ENCODE measurements around the gene MAPK11.

The MAPK11 gene

GRCh38 chr22:50269970-50270665 lies at the start of gene MAPK11:
TSS of gene MAPK11 (minus strand) at chr22:50270380. CDS start at chr22:50270292, 88 bp downstream.
- peak in 1 of 2 experiments; percentile 29 for DNase-seq

GRCh38 chr22:50319503-50319951 lies 49.3 kb upstream of the MAPK11 start:
- no peak for DNase-seq

GRCh38 chr22:50318698-50319411 lies 48.7 kb upstream of the MAPK11 start:
- DNase-seq, result no peak

GRCh38 chr22:50318356-50318697 lies 48.1 kb upstream of the MAPK11 start:
- DNase-seq, result no peak

GRCh38 chr22:50317674-50318073 lies 47.5 kb upstream of the MAPK11 start:
- no peak for DNase-seq

GRCh38 chr22:50317178-50317577 lies 47.0 kb upstream of the MAPK11 start:
- no peak for DNase-seq

GRCh38 chr22:50316114-50317065 lies 46.2 kb upstream of the MAPK11 start:
- no peak for DNase-seq

GRCh38 chr22:50315289-50316113 lies 45.3 kb upstream of the MAPK11 start:
- DNase-seq, result no peak

GRCh38 chr22:50314455-50315288 lies 44.5 kb upstream of the MAPK11 start:
- no peak for DNase-seq

- DNase-seq, result no peak
These were observed 43.9 kb upstream of the MAPK11 start for GRCh38 chr22:50314081-50314454.

- DNase-seq, result no peak
These were observed 43.4 kb upstream of the MAPK11 start for GRCh38 chr22:50313600-50313999.

- DNase-seq, result no peak
These were observed 42.8 kb upstream of the MAPK11 start for GRCh38 chr22:50313021-50313420.

- DNase-seq, result no peak
These were observed 42.2 kb upstream of the MAPK11 start for GRCh38 chr22:50312371-50312770.

GRCh38 chr22:50311606-50312351 lies 41.6 kb upstream of the MAPK11 start:
- DNase-seq, result no peak

- no peak for DNase-seq
These were observed 40.8 kb upstream of the MAPK11 start for GRCh38 chr22:50310949-50311444.

- no peak for DNase-seq
These were observed 40.0 kb upstream of the MAPK11 start for GRCh38 chr22:50310031-50310722.

- DNase-seq, result no peak
These were observed 39.4 kb upstream of the MAPK11 start for GRCh38 chr22:50309601-50309991.

- DNase-seq, result no peak
These were observed 38.9 kb upstream of the MAPK11 start for GRCh38 chr22:50308986-50309600.

GRCh38 chr22:50308597-50308935 lies 38.4 kb upstream of the MAPK11 start:
- peak in 1 of 2 experiments; percentile 28 for DNase-seq

Data from SW 1271 (cell line).